HG03457 (cell line): ENCODE measurements around the gene OBSCN.

Experiments
- ATAC-seq: cut with Tn5 transposase; IDR thresholded peaks from one replicate; pipeline ENCODE4 v1.9.1; 2021; ENCODE audit warnings: moderate number of reproducible peaks; ENCODE audit not compliant: unreplicated experiment

Gene OBSCN

DNA sequence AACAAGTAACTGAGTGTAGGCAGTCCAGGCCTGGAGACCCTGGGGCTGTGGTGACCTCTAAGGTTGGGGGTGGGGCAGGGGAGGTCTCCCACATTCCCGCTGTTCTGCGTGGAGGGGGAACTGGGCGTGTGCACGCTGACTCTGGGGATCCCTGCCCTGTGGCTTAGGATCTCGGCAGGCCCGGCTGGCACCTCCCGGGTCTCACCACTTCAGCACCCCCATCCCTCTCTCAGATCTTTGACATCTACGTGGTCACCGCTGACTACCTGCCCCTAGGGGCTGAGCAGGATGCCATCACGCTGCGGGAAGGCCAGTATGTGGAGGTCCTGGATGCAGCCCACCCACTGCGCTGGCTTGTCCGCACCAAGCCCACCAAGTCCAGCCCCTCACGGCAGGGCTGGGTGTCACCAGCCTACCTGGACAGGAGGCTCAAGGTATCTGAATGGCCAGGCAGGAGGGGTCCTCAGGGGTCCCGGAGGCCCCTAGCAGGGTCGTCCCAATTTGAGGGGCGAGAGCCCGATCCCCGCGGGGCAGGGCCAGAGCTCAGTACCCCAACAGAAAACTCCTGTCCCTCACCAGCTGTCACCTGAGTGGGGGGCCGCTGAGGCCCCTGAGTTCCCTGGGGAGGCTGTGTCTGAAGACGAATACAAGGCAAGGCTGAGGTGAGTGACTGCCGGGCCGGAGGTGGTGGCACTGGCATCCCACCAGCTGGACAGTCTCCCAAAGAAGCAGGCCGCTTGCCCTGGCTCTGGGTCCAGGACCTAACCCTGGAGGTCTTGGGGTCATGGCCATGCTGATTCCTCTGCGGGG lies 130.1 kb downstream of the OBSCN start:
- no peak for ATAC-seq

GRCh38 chr1:228338521-228339051 lies 130.7 kb downstream of the OBSCN start:
- no peak for ATAC-seq

DNA sequence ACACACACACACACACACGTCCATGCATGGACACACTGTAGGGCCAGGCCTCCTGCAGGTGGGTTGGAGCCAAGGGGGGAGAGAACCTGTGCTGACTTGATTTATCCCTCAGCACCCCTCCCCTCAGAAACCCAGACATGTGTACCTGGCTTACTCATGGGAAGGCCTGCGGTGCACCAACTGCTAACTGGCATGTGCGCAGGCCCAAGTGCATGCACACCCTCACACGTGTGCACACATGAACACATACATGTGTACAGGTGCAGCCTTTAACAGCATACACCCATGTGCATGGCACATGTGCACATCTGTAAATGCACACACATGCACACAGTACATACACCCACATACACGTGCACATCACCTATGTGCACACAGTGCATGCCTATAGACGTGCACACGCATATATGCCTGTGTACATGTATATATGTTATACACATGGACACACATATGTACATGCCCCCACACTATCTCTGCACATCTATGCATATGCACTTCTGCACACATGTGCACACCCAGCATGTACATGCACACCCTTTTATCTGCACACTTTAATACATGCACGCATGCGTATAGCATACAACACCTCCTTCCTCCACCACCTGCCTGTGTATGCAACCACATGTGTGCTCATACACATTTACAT lies 131.3 kb downstream of the OBSCN start:
- ATAC-seq = no peak

DNA sequence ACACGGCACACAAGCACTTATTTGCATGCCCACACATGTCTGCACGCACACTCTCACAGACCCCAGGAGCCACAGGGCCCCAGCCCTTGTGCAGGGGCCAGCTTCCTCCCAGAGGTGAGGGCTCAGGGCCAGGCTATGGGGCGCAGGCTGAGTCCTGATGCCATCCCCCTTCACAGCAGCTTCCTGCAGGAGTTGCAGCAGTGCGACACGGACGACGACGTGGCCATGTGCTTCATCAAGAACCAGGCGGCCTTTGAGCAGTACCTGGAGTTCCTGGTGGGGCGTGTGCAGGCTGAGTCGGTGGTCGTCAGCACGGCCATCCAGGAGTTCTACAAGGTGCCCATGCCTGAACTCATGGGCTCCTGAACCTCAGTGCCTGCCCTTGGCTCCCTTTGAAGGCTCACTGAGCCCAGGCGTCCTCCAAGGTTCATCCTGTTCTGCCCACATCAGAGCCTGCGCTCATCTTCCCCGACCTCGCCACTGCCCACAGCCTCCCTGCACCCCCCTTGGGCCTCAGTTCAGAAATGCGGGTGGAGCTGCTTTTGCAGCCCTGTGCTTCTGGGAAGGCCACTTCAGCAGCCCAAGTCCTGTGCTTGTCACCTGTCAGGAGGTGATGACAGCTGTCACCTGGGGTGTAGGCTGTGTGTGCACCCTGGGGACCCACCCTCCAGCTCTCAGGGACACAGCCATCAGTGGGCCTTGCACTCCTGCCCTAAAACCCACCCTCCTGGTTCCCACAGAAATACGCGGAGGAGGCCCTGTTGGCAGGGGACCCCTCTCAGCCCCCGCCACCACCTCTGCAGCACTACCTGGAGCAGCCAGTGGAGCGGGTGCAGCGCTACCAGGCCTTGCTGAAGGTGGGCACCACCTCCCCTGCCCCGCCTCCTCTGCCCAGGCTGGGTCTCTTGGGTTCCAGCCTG lies 132.2 kb downstream of the OBSCN start:
- ATAC-seq = no peak

GRCh38 chr1:228340686-228341449 lies 133.0 kb downstream of the OBSCN start:
- no peak for ATAC-seq

GRCh38 chr1:228341450-228341813 lies 133.6 kb downstream of the OBSCN start:
- no peak for ATAC-seq

DNA sequence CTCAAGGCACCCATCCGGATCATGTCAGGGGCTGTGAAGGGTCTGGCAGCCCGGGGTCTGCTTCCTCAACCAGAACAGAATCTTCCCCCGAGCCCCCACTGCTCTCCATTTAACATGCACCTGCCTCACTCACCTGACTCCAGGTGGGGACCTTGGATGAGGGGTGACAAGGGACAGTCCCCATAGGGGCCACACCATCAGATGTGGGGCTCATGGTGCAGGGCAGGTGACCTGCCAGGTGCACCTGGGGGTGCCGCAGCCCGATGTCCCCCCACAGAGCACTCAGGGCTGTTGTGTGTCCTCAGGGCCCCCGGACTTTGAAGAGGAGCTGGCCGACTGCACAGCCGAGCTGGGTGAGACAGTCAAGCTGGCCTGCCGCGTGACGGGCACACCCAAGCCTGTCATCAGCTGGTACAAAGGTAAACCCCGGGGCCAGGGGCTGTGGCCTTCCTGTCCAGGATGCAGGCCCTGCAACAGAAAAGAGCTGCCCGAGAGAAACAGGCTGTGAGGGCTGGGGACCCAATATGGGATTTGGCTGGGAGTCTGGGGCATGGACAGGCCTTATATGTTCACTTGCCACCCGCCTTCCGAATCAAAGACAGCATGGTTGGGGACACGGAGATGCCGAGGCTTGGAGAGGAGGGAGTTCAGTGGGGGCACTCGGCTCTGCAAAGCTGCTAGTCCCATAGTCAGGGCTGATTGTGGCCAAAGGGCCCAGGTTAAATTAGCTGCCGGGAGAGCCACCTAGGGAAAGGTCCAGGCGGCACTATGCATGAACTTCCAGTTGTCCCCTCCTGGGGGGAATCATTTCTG lies 134.2 kb downstream of the OBSCN start:
- no peak for ATAC-seq

DNA sequence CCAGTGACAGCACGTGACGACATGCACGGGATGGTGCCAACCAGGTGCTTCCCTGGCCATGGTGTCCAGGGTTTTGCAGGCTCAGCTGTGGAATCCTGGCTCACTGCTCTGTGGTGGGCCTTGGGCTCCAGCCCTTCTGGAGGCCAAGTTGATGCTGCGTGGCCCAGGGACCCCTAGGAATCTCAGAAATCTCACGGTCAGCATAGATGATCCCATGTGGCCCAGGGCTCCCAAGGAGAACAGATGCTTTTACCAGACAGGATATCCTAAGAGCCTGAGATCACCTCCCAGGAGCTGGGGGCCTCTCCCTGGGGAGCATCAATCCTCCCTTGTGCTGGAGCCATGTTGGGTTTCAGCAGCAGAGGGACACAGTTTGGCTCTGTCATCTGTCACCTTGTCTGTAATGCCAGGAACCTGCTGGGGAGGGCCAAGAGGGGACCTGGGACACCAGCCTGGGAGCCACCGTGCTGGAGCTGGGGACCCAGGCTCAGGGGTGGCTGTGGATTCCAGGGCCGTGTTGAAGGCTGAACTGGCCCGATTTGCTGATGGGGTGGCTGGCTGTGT lies 134.9 kb downstream of the OBSCN start:
- ATAC-seq = no peak

DNA sequence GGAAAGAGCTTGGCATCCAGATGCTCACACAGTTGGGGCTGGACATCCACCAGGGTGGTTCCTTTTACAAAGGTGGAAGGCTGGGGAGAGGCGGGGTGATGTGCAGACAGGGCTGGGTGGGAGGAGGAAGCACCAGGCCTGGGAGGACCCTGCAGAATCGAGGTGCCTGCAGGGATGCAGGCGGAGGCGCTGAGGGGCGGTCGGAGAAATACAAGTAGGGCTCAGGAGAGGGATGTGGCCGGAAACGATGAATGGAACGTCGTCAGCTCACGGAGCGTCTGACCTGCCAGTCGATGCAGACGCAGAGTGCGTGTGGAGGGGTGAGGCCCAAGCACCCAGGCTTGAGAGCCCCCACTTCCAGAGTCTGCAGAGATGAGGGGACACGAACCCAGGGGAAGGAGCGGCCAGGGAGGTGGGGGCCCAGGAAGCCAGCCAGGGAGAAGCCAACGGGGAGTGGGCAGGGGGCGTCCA lies 135.4 kb downstream of the OBSCN start:
- no peak for ATAC-seq

- ATAC-seq = no peak
Measured at GRCh38 chr1:228344631-228345072, 136.8 kb downstream of the OBSCN start.

GRCh38 chr1:228345201-228345930 lies 137.5 kb downstream of the OBSCN start:
- no peak for ATAC-seq

GRCh38 chr1:228346731-228347130 lies 138.9 kb downstream of the OBSCN start:
- no peak for ATAC-seq

GRCh38 chr1:228347181-228347580 lies 139.3 kb downstream of the OBSCN start:
- no peak for ATAC-seq

DNA sequence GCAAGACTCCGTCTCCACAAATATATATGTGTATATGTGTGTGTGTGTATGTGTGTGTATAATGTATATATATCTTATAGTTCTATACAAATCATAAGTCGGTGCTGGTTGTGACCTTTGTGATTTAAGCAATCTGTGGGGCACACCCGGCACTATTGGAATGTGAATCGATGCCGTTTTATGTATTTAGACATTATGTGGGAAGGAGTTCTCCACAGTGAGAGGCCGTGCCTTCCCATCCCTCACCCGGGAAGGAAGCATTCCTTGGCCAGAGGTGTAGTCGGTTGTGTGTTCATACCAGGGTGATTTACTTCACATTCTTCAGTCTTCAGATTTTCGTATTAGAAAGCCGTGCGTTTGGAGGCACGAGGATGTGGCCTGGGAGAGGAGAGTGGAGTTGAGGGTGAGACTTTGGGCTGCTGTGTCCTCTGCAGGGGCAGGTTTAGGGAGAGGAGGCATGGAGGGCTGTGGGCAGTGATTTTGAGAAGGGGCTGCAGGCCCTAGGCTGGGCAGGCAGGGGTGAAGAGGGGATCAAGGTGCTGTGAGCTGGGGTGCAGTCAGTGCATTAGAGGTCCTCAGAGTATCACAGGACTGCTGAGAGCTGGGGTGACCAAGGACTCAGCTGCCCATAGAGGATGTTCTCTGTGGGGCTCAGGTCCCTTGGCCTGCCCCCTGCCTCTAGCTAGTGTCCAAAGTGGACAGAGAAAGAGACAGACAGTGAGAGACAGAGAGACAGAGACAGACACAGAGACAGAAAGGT lies 141.0 kb downstream of the OBSCN start:
- ATAC-seq = no peak

GRCh38 chr1:228349701-228350171 lies 141.9 kb downstream of the OBSCN start:
- ATAC-seq = no peak

GRCh38 chr1:228350179-228350742 lies 142.4 kb downstream of the OBSCN start:
- ATAC-seq = no peak
